Measurements from ENCODE around the gene WDR27.

DNA sequence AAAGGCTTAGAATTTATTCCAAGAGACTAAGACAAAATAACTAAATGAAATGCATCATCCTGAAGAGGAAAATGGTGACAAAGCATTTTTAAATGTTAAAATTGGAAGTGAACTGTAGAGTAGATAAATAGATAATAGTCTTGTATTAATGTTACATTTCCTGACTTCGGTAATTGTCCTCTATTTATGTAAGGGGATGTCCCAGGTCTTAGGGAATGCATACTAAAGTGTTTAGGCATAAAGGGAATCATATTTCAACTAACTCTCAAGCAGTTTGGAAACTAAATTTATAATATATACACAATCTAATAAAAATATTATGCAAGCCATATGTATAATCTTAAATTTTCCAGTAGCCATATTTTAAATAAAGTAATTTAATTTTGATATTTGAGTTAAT lies 159.3 kb downstream of the WDR27 start:
- no peak for TF ChIP-seq YY1 (IDR thresholded peaks at IDR 0.05; ENCODE audit: low read depth, low read length)
- no peak for TF ChIP-seq POLR2A (IDR thresholded peaks at IDR 0.05; ENCODE audit: low read depth, low read length)
- TF ChIP-seq USF2 (IDR thresholded peaks at IDR 0.05; ENCODE audit: borderline replicate concordance, low read depth, low read length), result no peak
